Esophagus muscularis mucosa (tissue), 3 donors: ENCODE results near the gene CCDC51.
"Not testable (repeated sequence)": the region's sequence is repeated elsewhere in the genome, so short reads cannot be mapped to it uniquely, and the experiment has no call there.

Experiments
- CTCF ChIP-seq, 3 experiments: fragments of 200-600 bp in 2 of 3; fragments of 450-650 bp in 1 of 3; sonication (generic) in 2 of 3; IDR thresholded peaks; one replicate each; pipeline ENCODE4 v1.5.1; 2017 to 2019; ENCODE audit warnings: antibody characterized with exemption in 3 of 3, mild to moderate bottlenecking in 2 of 3, moderate library complexity in 1 of 3
- POLR2A ChIP-seq: fragments of 450-650 bp; IDR thresholded peaks from one replicate; pipeline ENCODE4 v1.6.1; 2017; ENCODE audit warnings: antibody characterized with exemption, moderate library complexity, mild to moderate bottlenecking, low read depth
- POLR2AphosphoS5 ChIP-seq, 2 donors: sonication (generic); formaldehyde crosslinking; IDR thresholded peaks; one replicate each; pipeline ENCODE4 v1.6.1; 2017; ENCODE audit warnings: antibody characterized with exemption in 2 of 2

- not testable (repeated sequence) for TF ChIP-seq POLR2AphosphoS5 (IDR thresholded peaks at IDR 0.05); CTCF (IDR thresholded peaks at IDR 0.05); POLR2A
These were observed 34.1 kb upstream of the CCDC51 start for GRCh38 chr3:48474031-48474430.
